ENCODE results near the gene TES. TPM values are rescaled to one million over a fixed set of nuclear protein-coding genes. Genes with fewer than 3 reads are reported as not detected.

TES gene
- total and polyA plus RNA-seq, 2 of the 13 experiments (the other 11 are each of a cell fraction or from before 2014, with no cell fraction given) = 21.6 to 23.0 TPM

DNA sequence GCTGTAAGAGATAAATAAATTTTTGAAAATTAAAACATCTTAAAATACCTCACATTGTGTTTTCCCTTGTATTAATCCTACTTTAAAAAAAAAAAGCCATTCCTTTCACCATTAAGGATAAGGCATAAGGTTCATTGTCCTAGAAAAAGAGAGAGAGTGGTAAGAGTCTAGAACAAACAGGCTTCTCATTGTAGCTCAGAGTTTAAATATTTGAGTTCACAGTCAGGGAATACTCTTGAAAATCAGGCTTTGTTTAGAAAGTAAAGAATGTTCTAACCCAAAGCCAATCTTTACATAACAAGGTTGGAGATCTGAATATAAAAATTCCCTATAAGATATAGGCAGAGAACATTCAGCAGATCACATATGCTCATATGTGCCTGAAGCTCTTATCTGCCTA, 40.2 kb upstream of the TES start (continued):
- TF ChIP-seq, protein P1, sequence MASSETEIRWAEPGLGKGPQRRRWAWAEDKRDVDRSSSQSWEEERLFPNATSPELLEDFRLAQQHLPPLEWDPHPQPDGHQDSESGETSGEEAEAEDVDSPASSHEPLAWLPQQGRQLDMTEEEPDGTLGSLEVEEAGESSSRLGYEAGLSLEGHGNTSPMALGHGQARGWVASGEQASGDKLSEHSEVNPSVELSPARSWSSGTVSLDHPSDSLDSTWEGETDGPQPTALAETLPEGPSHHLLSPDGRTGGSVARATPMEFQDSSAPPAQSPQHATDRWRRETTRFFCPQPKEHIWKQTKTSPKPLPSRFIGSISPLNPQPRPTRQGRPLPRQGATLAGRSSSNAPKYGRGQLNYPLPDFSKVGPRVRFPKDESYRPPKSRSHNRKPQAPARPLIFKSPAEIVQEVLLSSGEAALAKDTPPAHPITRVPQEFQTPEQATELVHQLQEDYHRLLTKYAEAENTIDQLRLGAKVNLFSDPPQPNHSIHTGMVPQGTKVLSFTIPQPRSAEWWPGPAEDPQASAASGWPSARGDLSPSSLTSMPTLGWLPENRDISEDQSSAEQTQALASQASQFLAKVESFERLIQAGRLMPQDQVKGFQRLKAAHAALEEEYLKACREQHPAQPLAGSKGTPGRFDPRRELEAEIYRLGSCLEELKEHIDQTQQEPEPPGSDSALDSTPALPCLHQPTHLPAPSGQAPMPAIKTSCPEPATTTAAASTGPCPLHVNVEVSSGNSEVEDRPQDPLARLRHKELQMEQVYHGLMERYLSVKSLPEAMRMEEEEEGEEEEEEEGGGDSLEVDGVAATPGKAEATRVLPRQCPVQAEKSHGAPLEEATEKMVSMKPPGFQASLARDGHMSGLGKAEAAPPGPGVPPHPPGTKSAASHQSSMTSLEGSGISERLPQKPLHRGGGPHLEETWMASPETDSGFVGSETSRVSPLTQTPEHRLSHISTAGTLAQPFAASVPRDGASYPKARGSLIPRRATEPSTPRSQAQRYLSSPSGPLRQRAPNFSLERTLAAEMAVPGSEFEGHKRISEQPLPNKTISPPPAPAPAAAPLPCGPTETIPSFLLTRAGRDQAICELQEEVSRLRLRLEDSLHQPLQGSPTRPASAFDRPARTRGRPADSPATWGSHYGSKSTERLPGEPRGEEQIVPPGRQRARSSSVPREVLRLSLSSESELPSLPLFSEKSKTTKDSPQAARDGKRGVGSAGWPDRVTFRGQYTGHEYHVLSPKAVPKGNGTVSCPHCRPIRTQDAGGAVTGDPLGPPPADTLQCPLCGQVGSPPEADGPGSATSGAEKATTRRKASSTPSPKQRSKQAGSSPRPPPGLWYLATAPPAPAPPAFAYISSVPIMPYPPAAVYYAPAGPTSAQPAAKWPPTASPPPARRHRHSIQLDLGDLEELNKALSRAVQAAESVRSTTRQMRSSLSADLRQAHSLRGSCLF (CRISPR knock-in tag; IDR thresholded peaks at IDR 0.05; ENCODE audit: borderline replicate concordance) = no peak
- TF ChIP-seq SETDB1 (CRISPR knock-in tag; IDR thresholded peaks at IDR 0.05; ENCODE audit: borderline replicate concordance) (no peak), KLF12 (CRISPR knock-in tag; IDR thresholded peaks at IDR 0.05; ENCODE audit: borderline replicate concordance) (no peak), ZNF740 (CRISPR knock-in tag; IDR thresholded peaks at IDR 0.05) (no peak), ZBTB38 (CRISPR knock-in tag; IDR thresholded peaks at IDR 0.05) (no peak), KDM1A (CRISPR knock-in tag; IDR thresholded peaks at IDR 0.05) (no peak), PRPF4 (IDR thresholded peaks at IDR 0.05; ENCODE audit: low read depth, low read length, poor library complexity, severe bottlenecking) (no peak), RARA (CRISPR knock-in tag; IDR thresholded peaks at IDR 0.05) (peak; percentile 79), ZNF788 (CRISPR knock-in tag; IDR thresholded peaks at IDR 0.05; ENCODE audit: borderline replicate concordance) (no peak), ZNF138 (CRISPR knock-in tag; IDR thresholded peaks at IDR 0.05; ENCODE audit: low read depth) (no peak), ESRRA (CRISPR knock-in tag; IDR thresholded peaks at IDR 0.05; ENCODE audit: low read depth) (no peak), SMYD3 (CRISPR knock-in tag; IDR thresholded peaks at IDR 0.05) (no peak)
- TF ChIP-seq, protein P2, sequence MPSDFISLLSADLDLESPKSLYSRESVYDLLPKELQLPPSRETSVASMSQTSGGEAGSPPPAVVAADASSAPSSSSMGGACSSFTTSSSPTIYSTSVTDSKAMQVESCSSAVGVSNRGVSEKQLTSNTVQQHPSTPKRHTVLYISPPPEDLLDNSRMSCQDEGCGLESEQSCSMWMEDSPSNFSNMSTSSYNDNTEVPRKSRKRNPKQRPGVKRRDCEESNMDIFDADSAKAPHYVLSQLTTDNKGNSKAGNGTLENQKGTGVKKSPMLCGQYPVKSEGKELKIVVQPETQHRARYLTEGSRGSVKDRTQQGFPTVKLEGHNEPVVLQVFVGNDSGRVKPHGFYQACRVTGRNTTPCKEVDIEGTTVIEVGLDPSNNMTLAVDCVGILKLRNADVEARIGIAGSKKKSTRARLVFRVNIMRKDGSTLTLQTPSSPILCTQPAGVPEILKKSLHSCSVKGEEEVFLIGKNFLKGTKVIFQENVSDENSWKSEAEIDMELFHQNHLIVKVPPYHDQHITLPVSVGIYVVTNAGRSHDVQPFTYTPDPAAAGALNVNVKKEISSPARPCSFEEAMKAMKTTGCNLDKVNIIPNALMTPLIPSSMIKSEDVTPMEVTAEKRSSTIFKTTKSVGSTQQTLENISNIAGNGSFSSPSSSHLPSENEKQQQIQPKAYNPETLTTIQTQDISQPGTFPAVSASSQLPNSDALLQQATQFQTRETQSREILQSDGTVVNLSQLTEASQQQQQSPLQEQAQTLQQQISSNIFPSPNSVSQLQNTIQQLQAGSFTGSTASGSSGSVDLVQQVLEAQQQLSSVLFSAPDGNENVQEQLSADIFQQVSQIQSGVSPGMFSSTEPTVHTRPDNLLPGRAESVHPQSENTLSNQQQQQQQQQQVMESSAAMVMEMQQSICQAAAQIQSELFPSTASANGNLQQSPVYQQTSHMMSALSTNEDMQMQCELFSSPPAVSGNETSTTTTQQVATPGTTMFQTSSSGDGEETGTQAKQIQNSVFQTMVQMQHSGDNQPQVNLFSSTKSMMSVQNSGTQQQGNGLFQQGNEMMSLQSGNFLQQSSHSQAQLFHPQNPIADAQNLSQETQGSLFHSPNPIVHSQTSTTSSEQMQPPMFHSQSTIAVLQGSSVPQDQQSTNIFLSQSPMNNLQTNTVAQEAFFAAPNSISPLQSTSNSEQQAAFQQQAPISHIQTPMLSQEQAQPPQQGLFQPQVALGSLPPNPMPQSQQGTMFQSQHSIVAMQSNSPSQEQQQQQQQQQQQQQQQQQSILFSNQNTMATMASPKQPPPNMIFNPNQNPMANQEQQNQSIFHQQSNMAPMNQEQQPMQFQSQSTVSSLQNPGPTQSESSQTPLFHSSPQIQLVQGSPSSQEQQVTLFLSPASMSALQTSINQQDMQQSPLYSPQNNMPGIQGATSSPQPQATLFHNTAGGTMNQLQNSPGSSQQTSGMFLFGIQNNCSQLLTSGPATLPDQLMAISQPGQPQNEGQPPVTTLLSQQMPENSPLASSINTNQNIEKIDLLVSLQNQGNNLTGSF (CRISPR knock-in tag; IDR thresholded peaks at IDR 0.05) = no peak
- TF ChIP-seq, protein P3, sequence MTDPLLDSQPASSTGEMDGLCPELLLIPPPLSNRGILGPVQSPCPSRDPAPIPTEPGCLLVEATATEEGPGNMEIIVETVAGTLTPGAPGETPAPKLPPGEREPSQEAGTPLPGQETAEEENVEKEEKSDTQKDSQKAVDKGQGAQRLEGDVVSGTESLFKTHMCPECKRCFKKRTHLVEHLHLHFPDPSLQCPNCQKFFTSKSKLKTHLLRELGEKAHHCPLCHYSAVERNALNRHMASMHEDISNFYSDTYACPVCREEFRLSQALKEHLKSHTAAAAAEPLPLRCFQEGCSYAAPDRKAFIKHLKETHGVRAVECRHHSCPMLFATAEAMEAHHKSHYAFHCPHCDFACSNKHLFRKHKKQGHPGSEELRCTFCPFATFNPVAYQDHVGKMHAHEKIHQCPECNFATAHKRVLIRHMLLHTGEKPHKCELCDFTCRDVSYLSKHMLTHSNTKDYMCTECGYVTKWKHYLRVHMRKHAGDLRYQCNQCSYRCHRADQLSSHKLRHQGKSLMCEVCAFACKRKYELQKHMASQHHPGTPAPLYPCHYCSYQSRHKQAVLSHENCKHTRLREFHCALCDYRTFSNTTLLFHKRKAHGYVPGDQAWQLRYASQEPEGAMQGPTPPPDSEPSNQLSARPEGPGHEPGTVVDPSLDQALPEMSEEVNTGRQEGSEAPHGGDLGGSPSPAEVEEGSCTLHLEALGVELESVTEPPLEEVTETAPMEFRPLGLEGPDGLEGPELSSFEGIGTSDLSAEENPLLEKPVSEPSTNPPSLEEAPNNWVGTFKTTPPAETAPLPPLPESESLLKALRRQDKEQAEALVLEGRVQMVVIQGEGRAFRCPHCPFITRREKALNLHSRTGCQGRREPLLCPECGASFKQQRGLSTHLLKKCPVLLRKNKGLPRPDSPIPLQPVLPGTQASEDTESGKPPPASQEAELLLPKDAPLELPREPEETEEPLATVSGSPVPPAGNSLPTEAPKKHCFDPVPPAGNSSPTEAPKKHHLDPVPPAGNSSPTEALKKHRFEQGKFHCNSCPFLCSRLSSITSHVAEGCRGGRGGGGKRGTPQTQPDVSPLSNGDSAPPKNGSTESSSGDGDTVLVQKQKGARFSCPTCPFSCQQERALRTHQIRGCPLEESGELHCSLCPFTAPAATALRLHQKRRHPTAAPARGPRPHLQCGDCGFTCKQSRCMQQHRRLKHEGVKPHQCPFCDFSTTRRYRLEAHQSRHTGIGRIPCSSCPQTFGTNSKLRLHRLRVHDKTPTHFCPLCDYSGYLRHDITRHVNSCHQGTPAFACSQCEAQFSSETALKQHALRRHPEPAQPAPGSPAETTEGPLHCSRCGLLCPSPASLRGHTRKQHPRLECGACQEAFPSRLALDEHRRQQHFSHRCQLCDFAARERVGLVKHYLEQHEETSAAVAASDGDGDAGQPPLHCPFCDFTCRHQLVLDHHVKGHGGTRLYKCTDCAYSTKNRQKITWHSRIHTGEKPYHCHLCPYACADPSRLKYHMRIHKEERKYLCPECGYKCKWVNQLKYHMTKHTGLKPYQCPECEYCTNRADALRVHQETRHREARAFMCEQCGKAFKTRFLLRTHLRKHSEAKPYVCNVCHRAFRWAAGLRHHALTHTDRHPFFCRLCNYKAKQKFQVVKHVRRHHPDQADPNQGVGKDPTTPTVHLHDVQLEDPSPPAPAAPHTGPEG (CRISPR knock-in tag; IDR thresholded peaks at IDR 0.05) = no peak

Data from HepG2 (cell line).